ENCODE results near the gene PHF21A. TPM values are rescaled to one million over a fixed set of nuclear protein-coding genes. Genes with fewer than 3 reads are reported as not detected.

The PHF21A gene
- total and polyA plus RNA-seq, 2 experiments from 2014 or later: 24.6 to 30.4 TPM

GRCh38 chr11:45895553-45896259 is 225.5 kb downstream of the PHF21A start:
- Histone ChIP-seq H3K4me1 (ENCODE audit: insufficient read depth) (peaks cover 6% of the 10 kb centered on the region), H3K9me2 (replicated peaks; ENCODE audit: insufficient read depth) (no peaks in the 10 kb centered on the region), H3K27me3 (no peaks in the 10 kb centered on the region), H4K20me1 (ENCODE audit: insufficient read depth, poor library complexity, severe bottlenecking) (no peaks in the 10 kb centered on the region), H2AFZ (no peak overlapping the region), H3K9me3 (ENCODE audit: low read depth) (no peaks in the 10 kb centered on the region), H3K27ac (no peak overlapping the region), H3K4me2 (no peak overlapping the region), H3K36me3 (replicated peaks; ENCODE audit: insufficient read depth, low read depth) (no peaks in the 10 kb centered on the region), H3K79me2 (no peaks in the 10 kb centered on the region), H3K4me3 (no peak overlapping the region)
- DNase-seq (ENCODE audit: low spot score): no peak
- 90% methylated on average over 8 of the region's 8 CpGs for WGBS (ENCODE audit: low lambda C conversion rate, missing lambda C conversion rate)
- TF ChIP-seq EZH2 (IDR thresholded peaks at IDR 0.05; ENCODE audit: borderline replicate concordance) (no peak), CTCF (IDR thresholded peaks at IDR 0.05; ENCODE audit: poor library complexity) (no peak), EZH2phosphoT487 (IDR thresholded peaks at IDR 0.05; ENCODE audit: low read depth, severe bottlenecking, unreplicated experiment) (no peak)

GRCh38 chr11:45894555-45895247 is 226.6 kb downstream of the PHF21A start:
- no peaks in the 10 kb centered on the region for H3K27me3 ChIP-seq
- H4K20me1 ChIP-seq (ENCODE audit: insufficient read depth, poor library complexity, severe bottlenecking): no peaks in the 10 kb centered on the region
- DNase-seq (ENCODE audit: low spot score): no peak
- 82% methylated on average over 5 of the region's 6 CpGs for WGBS (ENCODE audit: low lambda C conversion rate, missing lambda C conversion rate)
- H3K36me3 ChIP-seq (replicated peaks; ENCODE audit: insufficient read depth, low read depth): no peaks in the 10 kb centered on the region
- no peak overlapping the region for H3K27ac ChIP-seq
- H3K4me2 ChIP-seq: no peak overlapping the region
- H3K9me2 ChIP-seq (replicated peaks; ENCODE audit: insufficient read depth): no peaks in the 10 kb centered on the region
- no peak overlapping the region for H2AFZ ChIP-seq
- TF ChIP-seq EZH2phosphoT487 (IDR thresholded peaks at IDR 0.05; ENCODE audit: low read depth, severe bottlenecking, unreplicated experiment) (no peak), CTCF (IDR thresholded peaks at IDR 0.05; ENCODE audit: poor library complexity) (no peak), EZH2 (IDR thresholded peaks at IDR 0.05; ENCODE audit: borderline replicate concordance) (no peak)
- H3K79me2 ChIP-seq: no peaks in the 10 kb centered on the region
- H3K4me1 ChIP-seq (ENCODE audit: insufficient read depth): peaks cover 6% of the 10 kb centered on the region
- H3K4me3 ChIP-seq: no peak overlapping the region
- no peaks in the 10 kb centered on the region for H3K9me3 ChIP-seq (ENCODE audit: low read depth)

GRCh38 chr11:45892856-45893255 is 228.4 kb downstream of the PHF21A start:
- Histone ChIP-seq H3K4me2 (no peak overlapping the region), H2AFZ (no peak overlapping the region)
- no peak for DNase-seq (ENCODE audit: low spot score)

More at GRCh38 chr11:45892856-45893255, 228.4 kb downstream of the PHF21A start:
- no peak overlapping the region for H3K4me3 ChIP-seq
- no peaks in the 10 kb centered on the region for H3K4me1 ChIP-seq (ENCODE audit: insufficient read depth)
- H3K27me3 ChIP-seq: no peaks in the 10 kb centered on the region
- H3K79me2 ChIP-seq: no peaks in the 10 kb centered on the region
- no peaks in the 10 kb centered on the region for H4K20me1 ChIP-seq (ENCODE audit: insufficient read depth, poor library complexity, severe bottlenecking)
- no peak overlapping the region for H3K27ac ChIP-seq
- H3K36me3 ChIP-seq (replicated peaks; ENCODE audit: insufficient read depth, low read depth): no peaks in the 10 kb centered on the region
- 72% methylated on average over 5 of the region's 5 CpGs for WGBS (ENCODE audit: low lambda C conversion rate, missing lambda C conversion rate)
- H3K9me3 ChIP-seq (ENCODE audit: low read depth): no peaks in the 10 kb centered on the region
- TF ChIP-seq EZH2phosphoT487 (IDR thresholded peaks at IDR 0.05; ENCODE audit: low read depth, severe bottlenecking, unreplicated experiment): no peak
- TF ChIP-seq EZH2 (IDR thresholded peaks at IDR 0.05; ENCODE audit: borderline replicate concordance): no peak
- no peak for TF ChIP-seq CTCF (IDR thresholded peaks at IDR 0.05; ENCODE audit: poor library complexity)
- H3K9me2 ChIP-seq (replicated peaks; ENCODE audit: insufficient read depth): no peaks in the 10 kb centered on the region
